Inferior parietal cortex (tissue), 1 donor: Measurements from ENCODE around the gene CNTNAP2.

Source experiments
- DNase-seq: peaks from one replicate; pipeline ENCODE4 v3.0.0-alpha.2; 2016; ENCODE audit errors: extremely low spot score

CNTNAP2 gene

DNA sequence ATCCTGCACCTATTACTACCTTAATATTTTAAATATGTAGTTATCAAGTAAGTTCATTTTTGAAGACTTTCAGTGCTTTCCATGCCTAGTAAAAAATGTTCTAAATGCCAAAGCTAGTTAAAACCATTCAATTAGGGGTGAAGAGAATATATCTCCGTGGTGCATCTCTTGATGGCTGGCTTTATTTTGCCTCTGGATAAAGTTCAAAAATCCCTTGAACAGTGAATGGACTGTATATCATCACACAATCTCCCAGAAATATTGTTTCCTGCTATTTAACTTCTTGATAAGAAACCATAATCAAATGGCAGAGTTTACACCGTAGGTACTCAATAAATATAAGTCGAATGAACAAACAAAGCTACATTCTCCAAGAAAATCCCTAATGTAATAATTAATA is 1360.9 kb downstream of the CNTNAP2 start:
- no peak for DNase-seq

DNA sequence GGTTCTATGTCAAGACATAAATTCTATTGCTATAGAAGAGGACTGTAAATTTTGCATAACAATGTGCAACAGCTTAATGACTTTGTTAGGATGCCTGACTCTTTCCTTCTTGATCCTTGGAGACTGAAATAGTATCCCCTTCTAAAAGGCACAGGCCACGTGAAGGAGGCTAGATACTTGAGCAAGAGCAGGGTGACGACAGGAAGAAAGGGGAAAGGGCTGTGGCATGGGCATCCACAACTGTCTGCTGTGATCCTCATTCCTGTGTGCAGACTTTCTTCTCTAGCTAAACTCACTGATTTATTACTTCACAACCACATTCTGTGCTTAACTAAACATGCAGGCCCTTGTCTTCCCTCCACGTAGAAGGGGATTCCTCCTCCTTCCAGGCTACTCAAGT is 1362.2 kb downstream of the CNTNAP2 start:
- no peak for DNase-seq

DNA sequence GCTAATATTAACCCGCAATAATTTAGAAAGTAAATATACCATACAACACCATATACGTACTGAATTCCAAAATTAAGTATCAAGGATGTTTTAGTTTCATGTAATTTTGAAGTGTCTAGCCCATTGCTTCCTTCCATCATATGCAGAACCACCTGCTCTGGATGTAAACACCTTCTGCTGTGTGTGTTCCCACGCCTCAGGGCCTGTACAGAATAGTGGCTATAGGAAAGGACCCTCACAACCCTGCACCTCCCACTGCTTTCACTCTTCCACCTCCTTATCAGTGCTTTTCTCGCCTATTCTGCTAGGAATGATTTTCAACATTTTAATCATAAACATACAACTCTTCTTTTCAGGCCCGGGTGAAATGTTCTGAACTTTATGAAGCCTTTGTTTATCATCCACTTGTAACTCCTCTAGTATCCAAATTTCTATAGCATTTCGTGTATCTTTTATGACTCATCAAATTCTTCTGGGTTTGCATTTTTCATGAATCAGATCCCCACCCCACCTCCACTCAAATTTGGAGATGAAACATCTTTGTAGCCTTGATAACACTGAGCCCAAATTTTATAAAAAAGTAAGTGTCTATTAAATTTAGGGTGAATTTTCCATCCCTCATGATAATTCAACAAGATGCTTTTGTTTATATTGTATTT is 1367.2 kb downstream of the CNTNAP2 start:
- no peak for DNase-seq

DNA sequence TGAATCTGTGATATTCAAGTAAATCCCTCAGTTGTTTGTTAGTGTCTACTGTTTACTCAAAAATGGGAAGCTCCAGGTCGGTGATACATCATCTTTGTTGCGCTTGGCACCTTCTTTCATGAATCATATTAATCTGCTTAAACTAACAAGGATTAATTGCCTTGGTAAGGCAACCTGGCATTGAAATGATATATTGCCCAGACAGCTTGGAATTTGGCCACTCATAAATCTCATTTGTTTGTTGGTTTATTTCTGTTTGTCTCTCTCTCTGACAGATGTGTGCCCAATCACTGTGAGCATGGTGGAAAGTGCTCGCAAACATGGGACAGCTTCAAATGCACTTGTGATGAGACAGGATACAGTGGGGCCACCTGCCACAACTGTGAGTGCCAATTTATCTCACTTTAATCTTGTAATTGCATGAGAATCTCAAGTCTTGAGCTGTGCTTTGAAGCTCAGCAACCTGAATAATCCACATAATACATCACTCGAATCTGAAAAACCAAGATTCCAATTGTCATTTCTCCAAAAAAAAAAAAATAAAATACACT is 1369.1 kb downstream of the CNTNAP2 start:
- DNase-seq = no peak

DNA sequence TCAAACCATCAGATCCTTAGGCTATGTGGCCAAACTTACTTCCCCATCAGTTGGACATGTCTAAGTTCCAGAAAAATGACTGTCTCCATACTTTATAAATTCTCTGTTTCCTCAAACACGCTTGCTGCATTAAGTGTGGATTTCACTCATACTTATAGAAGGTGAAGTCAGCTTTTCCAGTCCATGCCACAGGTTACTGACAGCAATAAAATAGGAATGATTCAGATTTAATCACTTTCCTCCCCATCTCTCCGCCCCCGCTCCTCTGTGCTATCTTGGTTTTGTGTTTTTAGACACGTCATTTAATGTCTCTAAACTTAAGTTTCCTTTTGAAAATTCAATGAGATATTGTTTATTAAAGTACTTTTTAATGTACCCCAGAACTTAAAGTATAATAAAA is 1376.0 kb downstream of the CNTNAP2 start:
- no peak for DNase-seq

DNA sequence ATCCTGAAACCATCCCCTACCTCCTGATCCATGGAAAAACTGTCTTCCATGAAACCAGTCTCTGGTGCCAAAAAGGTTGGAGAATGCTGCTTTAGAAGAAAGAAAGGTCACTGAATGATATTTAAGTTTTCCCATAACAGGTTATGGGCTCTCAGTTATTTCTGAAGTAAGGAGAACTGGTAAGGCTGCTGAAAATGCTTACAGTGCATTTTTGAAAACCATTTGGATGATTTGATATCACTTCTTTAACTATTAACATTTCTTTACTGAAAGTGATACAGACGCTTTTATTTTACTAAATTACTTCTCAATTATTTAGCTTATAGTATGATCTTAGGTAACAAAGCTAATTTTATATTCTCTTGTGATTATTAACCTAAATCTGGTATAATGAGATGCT is 1379.6 kb downstream of the CNTNAP2 start:
- no peak for DNase-seq

DNA sequence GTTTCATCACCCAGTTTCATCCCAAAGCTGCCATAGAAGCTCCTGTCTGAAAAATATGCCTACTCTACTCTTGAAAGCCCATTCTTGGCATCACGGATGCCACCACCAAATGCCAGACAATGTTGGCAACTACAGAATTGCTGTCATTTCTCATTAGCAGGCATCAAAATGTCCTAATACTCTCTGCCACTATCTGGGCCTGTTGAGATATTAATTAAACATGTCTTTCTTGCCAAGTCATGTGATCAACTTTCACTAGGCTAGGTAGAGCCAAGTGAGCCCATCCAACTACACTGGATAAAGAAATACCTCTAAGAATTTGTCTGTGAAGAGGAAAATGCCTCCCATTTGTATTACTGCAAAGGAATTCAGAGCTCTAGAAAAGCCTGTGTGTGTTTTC is 1380.6 kb downstream of the CNTNAP2 start:
- no peak for DNase-seq

DNA sequence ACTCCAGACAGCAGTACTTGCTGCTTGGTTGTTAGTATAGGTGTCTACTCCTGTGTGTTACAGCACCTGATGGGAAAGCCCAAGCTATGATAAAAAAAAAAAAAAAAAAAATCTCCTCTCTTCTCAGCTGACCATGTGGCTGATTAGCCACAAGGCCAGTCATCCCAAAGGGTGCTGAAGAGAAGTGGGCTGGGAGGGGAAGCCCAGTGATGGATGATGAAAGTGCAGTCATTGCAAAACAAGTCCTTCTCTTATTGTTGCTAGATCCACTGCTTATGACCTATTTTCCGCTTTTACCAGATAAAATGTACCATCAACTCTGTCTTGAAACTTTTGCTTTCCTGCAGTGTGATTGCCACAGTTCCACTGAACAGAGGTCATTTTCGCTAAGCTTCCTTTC is 1381.5 kb downstream of the CNTNAP2 start:
- no peak for DNase-seq

DNA sequence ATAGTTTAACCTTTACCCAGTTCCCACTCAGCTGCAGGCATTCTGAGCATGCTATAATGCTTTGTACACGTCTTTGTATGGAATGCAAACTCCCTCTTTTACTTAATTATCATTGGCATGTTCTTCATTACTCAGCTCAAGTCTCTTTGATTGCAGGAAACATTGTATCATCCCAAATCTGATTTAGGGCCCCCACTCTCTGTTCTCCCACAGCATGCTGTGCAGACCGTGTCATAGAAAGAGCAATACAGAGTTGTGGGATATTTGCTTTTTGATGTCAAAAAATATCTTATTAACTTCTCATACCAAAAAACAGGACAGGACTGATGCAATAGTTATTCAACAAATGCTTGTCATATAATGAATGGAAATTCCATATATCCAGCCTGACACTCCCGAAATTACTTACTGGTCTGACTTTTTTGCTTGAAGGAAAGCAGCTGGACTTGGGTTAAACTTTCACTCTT is 1392.5 kb downstream of the CNTNAP2 start:
- DNase-seq = no peak

DNA sequence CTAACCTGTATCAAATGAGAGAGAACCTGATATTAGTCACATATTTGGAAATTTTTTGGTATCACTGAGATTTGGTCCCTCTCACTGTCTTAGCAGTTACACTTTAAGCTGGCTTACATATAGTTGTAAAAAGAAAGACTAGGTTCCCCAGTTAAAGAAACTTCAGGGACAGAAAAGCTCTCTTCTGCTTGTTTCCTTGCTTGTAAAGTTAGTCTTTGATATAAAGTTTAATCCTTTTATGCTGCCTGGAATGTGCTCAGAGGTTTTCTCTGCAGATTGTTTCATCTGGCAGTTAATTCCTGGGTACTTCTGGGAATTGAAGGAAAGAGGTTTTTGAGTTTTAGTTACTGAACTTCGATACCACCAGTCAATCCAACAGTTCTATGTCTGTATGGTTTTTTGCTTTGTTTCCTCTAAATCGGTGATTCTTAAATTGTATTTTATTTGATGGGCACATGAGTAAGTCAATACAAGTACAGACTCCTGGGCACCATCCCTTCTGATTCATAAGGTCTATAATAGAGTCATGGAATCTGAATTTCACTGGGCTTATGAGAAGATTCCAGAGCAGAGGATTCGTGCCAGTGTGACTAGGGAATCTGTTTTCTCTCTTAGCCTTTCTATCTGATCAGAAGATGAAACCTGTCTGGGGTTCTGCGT is 1393.1 kb downstream of the CNTNAP2 start:
- no peak for DNase-seq

DNA sequence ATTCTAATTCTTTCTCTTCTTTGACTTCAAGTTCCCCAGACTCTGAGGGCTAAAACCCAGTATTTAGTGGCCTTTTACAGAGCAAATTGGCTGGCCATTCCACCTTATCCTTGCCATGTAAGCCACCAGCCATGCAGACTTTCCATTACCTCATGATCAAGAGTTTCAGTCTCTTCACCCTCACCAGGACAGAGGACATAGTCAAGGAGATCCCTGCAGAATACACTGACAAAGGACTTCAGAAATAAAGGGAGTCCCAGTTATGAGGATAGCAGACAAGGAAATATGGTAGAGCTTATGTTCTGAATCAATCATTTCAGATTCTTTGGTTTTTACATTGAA is 1393.6 kb downstream of the CNTNAP2 start:
- no peak for DNase-seq

DNA sequence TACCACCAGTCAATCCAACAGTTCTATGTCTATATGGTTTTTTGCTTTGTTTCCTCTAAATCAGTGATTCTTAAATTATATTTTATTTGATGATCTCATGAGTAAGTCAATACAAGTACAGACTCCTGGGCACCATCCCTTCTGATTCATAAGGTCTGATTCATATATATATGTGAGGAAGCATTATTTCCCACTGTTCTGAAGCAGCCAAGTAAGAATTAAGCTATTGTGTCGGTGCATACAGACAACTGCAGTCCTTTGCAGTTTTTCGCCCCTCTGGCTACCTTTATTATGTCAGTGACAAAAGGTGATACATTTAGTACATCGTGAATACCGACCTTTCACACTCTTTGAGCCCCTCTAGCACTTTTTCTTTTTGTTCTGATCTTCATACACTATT is 1394.3 kb downstream of the CNTNAP2 start:
- no peak for DNase-seq

DNA sequence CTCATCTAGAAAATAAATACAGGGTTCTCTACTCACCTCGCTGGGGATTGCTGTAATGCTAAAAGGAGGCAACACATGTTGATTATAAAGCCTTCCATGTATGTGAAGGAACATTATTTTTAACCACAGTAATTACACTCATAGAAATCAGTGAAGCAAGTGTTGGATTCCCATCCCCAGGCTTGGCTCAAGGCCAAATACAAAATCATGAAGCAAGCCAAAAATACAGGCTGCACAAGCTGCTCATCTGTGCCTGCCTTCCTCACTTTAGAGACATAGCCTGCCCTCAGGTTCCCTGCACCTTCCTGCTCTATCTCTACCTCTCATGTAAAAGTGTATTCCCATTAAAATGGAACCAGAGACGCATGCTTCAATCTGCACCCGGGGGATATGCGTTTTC is 1396.8 kb downstream of the CNTNAP2 start:
- DNase-seq = no peak

DNA sequence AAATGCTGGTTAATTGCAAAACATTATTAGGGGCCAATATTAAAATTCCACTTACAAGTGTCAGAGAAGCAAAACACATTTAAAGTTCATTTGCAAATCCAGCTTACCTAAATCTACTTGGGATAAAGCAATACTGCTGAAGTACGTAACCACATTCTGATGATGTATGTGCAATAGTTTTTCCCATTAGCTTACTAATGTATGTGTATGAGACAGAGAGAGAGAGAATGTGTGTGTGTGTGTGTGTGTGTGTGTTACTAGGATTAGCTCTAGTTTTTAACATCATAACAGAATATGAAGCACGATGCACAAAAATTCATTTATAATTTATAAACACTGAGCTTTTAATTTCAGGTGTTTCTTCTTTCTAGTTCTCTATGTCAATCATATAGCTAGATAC is 1399.8 kb downstream of the CNTNAP2 start:
- DNase-seq = no peak

DNA sequence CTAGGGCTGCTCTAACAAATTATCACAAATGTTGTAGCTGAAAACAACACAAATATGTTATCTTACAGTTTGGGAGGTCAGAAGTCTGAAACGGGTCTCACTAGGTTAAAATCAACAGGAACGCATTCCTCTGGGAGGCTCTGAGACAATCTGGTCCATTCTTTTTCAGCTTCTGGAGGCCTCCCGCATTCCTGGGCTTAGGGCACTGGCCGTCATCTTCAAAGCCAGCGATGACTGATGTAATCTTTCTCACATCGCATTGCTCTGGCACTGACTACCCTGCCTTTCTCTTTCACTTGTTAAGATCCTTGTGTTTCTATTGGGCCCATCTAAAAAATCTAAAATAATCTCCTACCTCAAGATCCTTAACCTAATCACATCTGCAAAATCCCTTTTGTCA is 1402.5 kb downstream of the CNTNAP2 start:
- no peak for DNase-seq

DNA sequence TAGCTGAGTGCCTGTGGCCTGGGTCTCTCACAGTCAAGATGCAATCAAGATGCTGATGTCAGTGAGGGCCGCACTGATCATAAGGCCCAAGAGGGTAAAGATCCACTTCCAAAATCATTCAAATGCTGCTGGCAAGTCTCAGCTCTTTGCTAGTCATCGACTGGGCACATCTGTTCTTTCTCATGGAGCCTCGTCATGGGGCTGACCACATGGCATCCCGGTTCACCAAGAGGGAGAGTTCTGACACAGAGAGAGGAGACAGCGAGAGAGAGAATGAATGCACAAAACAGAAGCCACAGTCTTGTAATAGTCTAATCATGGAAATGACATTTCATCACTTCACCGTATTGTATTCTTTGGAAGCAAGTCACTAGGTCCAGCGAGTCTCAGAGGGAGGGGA is 1406.5 kb downstream of the CNTNAP2 start:
- DNase-seq = no peak

DNA sequence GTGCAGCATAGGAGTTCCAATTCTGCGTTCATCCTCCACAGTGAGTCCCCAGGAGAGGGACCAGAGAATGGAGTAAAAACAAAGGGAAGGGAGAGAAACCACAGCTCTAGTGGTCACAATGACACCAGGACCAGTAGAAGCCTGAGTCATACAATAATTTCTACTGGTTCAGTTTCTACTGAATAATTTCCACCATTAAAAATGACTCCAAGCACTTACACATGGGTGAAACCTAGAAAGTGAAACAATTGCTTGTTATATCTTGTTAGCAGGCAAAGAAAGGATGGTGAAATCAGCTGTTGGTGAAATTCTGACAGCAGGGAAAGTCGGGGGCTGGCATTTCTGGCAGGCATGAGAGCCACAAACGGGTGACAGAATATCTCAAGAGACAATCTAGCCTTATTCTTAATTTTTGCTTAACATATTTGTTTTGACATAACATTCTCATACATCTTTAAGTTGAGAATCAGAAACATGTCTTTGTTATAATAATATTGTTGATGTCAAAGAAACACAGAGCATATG is 1408.2 kb downstream of the CNTNAP2 start:
- no peak for DNase-seq

DNA sequence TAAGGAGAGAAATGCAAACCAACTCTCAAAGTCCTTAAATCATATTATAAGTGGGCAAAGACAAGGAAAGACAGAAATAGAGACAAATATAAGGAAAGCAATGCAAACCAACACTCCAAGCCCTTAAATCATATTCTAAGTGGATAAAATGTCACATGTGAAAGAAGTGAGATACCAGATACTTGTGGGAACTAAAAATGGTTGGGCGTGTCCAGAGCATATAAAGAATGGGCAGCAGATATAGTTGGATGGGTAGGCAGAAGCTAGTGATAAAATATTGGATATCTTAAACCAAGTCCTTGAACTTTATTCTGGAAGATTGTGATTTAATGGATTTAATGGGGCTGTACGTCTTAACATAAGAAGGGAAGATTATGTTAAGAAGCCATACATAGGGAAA is 1408.7 kb downstream of the CNTNAP2 start:
- DNase-seq = no peak

DNA sequence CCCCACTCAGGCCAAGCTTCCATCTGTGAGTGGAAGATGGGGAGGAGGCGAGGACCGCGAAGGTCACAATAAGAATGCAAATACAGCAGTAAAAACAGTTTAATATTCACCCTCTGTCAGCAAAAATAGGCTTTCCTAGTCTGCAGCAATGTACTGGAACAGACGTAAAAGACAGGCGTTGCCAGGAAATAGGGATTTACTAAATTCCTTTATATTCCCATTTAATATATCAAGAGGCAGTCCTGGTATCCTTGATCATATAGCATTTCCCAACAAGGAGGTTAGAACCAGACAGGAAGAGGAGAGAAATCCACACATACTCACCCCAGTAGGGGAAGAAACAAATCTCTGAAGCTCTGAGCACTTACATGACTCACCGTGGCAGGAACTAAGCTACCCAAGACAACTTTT is 1419.1 kb downstream of the CNTNAP2 start:
- no peak for DNase-seq

DNA sequence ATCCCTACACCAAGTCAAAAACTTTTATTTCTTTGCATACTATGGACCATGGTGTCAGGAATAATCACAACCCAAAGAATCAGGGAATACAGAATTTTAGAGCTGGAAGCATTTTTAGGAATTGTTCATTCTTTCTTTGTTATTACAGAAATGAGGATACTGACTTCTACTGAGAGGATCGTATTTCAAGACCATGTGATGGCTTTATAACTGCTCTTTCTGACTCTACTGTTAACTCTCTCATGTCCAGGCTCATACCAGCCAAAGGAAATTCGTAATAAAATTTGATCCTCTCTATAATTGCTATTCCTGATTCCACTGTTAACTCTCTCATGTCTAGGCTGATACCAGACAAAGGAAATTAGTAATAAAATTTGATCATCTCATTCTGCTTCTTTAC is 1423.1 kb downstream of the CNTNAP2 start:
- no peak for DNase-seq

DNA sequence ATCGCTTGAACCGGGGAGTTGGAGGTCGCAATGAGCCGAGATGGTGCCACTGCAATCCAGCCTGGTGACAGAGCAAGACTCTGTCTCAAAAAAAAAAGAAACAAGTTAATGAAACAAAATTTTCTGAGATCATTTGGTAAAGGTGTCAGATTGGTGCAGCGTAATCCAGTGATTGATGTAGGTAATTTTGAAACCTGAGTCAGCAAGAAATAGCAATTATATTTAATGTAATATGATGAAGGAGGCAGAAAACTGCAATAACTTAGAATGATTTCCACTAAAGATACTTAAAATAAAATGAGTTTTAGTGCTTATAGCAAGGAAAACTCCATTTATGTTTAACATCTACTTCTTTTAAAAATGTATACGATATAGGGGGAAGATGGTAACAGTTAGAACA is 1424.1 kb downstream of the CNTNAP2 start:
- no peak for DNase-seq

DNA sequence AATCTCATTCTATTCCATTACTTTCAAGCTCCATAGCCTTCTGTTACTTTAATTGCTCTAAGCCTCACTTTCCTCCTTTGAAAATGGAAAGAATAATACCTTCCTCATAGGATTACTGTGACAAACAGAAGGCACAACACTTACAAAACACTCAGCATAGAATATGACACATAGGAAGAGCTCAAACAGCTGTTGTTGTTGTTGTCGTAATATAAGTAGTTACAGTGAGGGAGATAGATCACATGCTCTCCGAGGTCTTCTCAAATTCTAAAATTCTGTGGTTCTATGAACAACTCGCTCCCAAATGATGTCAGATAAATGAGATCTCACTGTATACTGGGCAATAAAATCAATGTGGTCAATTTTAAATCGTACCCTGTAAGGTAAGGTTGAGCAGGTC is 1424.7 kb downstream of the CNTNAP2 start:
- no peak for DNase-seq

DNA sequence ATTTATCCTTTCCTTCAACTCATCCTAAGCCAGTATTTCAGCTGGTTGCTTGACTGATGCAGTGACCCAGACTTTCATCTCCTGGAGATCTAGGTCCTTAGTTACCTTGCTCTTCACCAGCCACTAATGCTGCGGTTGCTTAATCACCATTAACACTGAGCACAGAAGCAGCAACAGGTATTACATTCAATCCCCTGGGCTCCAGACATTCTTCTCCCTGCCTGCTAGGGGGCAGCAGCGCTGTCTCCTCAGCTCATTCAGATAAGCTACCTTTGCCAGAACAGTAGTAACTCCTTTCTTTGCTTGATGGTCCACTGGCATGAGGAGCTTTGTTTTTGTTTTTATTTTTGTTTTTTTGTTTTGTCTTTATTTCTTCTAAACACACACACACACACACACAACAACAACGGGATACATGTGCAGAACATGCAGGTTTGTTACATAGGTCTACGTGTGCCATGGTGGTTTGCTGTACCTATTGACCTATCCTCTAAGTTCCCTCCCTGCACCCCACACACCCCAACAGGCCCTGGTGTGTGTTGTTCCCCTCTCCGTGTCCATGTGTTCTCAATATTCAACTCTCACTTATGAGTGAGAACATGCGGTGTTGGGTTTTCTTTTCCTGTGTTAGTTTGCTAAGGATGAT is 1430.8 kb downstream of the CNTNAP2 start:
- no peak for DNase-seq
